GM12864 (cell line): ENCODE results near the gene ZBTB24.

ENCODE experiments used
- DNase-seq: peaks from one replicate; pipeline ENCODE4 v3.0.0-alpha.2; 2011; ENCODE audit warnings: low read depth
- H3K4me3 ChIP-seq: 2 replicates; pipeline ENCODE4 v1.5.1; 2011; ENCODE audit warnings: mild to moderate bottlenecking, low read depth, low read length, control low read depth
- CTCF ChIP-seq: IDR thresholded peaks from 2 replicates; pipeline ENCODE4 v1.5.1; 2011; ENCODE audit warnings: low read depth, mild to moderate bottlenecking, moderate library complexity, low read length, control low read depth, inconsistent platforms; ENCODE audit errors: missing control alignments

The ZBTB24 gene

GRCh38 chr6:109477725-109478124 lies 5.3 kb downstream of the ZBTB24 start:
- no peak for TF ChIP-seq CTCF
- no peak for DNase-seq
- H3K4me3 ChIP-seq, result no peak overlapping the region

- no peak for DNase-seq
- TF ChIP-seq CTCF, result no peak
- no peak overlapping the region for H3K4me3 ChIP-seq
These were observed 5.8 kb downstream of the ZBTB24 start for GRCh38 chr6:109477184-109477583.

DNA sequence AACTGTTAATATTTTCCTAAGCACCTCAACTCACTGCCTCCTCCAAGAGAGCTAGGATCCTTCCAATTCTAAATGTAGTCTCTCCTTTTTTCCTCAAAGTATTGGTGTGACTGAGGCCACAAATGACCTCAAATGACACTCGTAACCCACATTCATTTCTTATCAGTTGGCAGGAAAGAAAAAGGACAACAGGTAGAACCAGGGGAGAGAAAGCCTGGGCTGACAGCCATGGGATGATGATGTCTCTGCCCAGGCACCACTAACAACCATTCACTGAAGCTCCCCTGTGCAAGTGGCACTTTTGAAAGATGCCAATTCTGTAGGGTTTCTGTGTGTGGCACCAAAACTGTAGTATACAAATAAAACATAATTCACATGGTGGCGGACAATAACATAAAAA lies 7.4 kb downstream of the ZBTB24 start:
- DNase-seq, result no peak
- TF ChIP-seq CTCF, result no peak
- H3K4me3 ChIP-seq, result no peak overlapping the region

DNA sequence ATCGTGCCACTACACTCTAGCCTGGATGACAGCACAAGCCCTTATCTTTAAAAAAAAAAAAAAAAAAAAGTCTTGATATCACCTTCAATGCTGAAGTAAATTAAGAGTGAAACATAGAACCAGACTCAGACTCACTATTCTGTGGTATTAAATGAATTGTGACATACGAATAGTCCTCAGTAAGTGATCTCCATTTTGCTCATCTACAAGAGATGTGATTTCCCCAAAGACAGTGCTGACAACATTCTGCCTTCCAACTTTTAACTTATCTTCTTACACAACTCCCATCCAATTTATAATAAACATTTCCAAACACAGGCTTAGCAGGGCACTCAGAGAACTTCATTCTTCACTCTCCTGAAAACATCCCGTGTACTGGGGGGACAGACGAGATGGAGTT lies 8.0 kb downstream of the ZBTB24 start:
- no peak for DNase-seq
- TF ChIP-seq CTCF, result no peak
- no peak overlapping the region for H3K4me3 ChIP-seq

DNA sequence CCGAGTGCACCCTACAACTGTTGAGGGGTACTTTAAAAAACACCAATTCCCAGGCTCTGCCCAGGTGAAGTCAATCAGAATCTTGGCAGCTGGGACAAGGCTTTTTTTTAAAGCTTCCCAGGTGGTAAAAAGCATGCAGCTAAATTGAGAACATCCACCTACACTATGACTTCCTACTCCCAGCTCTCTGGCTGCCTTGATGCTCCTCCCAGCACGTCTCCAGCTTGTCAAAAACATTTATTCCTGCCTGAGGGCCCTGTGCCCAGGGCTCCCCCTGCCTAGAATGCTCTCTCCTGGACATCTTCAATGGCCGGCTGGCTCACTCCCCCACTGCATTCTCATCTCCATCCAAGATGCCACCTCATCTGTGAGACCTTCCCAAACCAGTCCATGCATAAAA lies 9.9 kb downstream of the ZBTB24 start:
- no peak for DNase-seq
- TF ChIP-seq CTCF, result no peak

GRCh38 chr6:109472132-109472995 lies 10.7 kb downstream of the ZBTB24 start:
- no peak for TF ChIP-seq CTCF
- no peak for DNase-seq
- no peak overlapping the region for H3K4me3 ChIP-seq

More for the DNA sequence above, 9.9 kb downstream of the ZBTB24 start:
- no peak overlapping the region for H3K4me3 ChIP-seq
